Osteocyte (in vitro differentiated cells): Measurements from ENCODE around the gene IGSF3. TPM values are rescaled to one million over a fixed set of nuclear protein-coding genes. Genes with fewer than 3 reads are reported as not detected.
"Not testable (repeated sequence)": the region's sequence is repeated elsewhere in the genome, so short reads cannot be mapped to it uniquely, and the experiment has no call there.

Experiments
- DNase-seq: peaks from one replicate; pipeline ENCODE4 v3.0.0; 2021; ENCODE audit warnings: mixed read lengths; ENCODE audit not compliant: unreplicated experiment; ENCODE audit errors: extremely low spot score
- H3K27ac Mint-ChIP-seq: one replicate; pipeline ENCODE4 v1.8.0; 2021; ENCODE audit warnings: mild to moderate bottlenecking, mixed read lengths; ENCODE audit not compliant: unreplicated experiment
- H3K27me3 Mint-ChIP-seq: one replicate; pipeline ENCODE4 v1.8.0; 2021; ENCODE audit warnings: mixed read lengths; ENCODE audit not compliant: unreplicated experiment
- H3K36me3 Mint-ChIP-seq: one replicate; pipeline ENCODE4 v1.8.0; 2021; ENCODE audit warnings: mixed read lengths; ENCODE audit not compliant: unreplicated experiment
- H3K4me1 Mint-ChIP-seq: one replicate; pipeline ENCODE4 v1.8.0; 2021; ENCODE audit warnings: mixed read lengths; ENCODE audit not compliant: unreplicated experiment
- H3K4me3 Mint-ChIP-seq: one replicate; pipeline ENCODE4 v1.8.0; 2021; ENCODE audit warnings: mild to moderate bottlenecking, moderate library complexity, mixed read lengths; ENCODE audit not compliant: unreplicated experiment
- H3K9me3 Mint-ChIP-seq: one replicate; pipeline ENCODE4 v1.8.0; 2021; ENCODE audit warnings: mixed read lengths; ENCODE audit not compliant: unreplicated experiment
- total RNA-seq: library from RNA; stranded (reverse); gene quantifications from 2 replicates; pipeline ENCODE4 v1.2.1, GENCODE V29; 2021
- TF ChIP-seq, protein P1 (sequence below): fragments of 200-600 bp; sonication (generic); IDR thresholded peaks from 2 replicates; pipeline ENCODE4 v1.5.0; 2021; ENCODE audit warnings: antibody characterized with exemption, mild to moderate bottlenecking, moderate library complexity

IGSF3 gene
- total RNA-seq, 1 donor from 2014 or later, result 43.2 TPM

DNA sequence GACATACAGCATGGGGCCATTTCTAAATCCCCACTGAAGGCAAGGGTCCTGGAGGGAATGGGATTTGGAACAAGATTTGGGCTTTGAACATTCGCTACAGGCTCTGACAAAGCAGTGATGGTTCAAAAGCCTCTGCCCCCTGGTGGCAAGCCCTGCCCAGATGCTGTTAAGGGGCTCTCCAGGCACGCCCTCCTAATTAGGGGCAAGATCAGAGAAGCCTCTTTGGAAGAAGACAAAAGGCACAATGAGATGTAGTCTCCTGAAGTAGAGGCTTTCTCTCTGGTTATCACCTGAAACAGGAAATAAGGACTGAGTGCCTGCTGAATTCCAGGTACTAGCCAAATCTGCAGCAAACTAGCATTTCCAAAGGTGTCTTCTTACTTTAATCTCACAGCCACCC, 37.5 kb downstream of the IGSF3 start:
- H3K4me1 Mint-ChIP-seq, DNase-seq, H3K4me3 Mint-ChIP-seq, H3K9me3 Mint-ChIP-seq, H3K36me3 Mint-ChIP-seq, H3K27ac Mint-ChIP-seq, H3K27me3 Mint-ChIP-seq: not testable (repeated sequence)
- TF ChIP-seq, protein P1, sequence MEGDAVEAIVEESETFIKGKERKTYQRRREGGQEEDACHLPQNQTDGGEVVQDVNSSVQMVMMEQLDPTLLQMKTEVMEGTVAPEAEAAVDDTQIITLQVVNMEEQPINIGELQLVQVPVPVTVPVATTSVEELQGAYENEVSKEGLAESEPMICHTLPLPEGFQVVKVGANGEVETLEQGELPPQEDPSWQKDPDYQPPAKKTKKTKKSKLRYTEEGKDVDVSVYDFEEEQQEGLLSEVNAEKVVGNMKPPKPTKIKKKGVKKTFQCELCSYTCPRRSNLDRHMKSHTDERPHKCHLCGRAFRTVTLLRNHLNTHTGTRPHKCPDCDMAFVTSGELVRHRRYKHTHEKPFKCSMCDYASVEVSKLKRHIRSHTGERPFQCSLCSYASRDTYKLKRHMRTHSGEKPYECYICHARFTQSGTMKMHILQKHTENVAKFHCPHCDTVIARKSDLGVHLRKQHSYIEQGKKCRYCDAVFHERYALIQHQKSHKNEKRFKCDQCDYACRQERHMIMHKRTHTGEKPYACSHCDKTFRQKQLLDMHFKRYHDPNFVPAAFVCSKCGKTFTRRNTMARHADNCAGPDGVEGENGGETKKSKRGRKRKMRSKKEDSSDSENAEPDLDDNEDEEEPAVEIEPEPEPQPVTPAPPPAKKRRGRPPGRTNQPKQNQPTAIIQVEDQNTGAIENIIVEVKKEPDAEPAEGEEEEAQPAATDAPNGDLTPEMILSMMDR, result peak; percentile 20

DNA sequence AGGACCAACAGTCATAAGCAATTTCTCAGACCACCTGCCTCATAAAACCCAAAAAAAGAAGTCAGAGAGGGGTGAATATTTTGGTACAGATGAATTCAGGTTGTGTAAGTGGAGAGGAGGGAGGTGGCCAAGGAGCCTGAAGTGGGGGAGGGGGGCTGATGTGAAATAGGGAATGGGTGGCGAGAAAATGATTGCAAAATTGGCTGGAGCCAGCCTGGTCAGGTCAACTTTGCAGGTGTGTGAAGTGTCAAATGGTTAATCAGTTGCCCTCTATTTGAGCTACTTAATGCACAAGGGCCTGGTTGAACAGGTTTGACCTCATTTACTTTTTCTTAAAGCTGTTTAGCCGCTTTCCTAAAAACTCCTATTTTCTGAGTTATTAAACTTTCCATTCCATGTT, 38.1 kb downstream of the IGSF3 start:
- not testable (repeated sequence) for H3K4me3 Mint-ChIP-seq, H3K27ac Mint-ChIP-seq, H3K36me3 Mint-ChIP-seq, H3K9me3 Mint-ChIP-seq, H3K27me3 Mint-ChIP-seq, H3K4me1 Mint-ChIP-seq, DNase-seq

DNA sequence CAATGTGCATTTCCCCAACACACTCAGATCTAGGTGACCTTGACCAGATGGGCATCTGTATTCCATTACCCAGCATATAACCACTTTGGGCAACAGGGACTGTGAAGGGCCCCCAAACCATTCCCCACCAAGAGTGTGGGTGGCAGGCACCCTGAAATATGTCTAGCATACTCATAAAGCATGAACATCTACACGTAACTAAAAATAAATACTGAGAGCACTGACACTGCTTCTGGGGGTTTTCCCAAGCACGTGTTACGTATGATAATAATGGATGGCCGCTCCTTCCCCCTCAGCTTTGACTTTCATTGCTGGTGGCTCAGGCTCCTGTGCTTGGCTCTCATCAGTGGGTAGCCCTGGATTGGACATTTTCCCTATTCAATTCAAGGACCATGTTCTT, 39.1 kb downstream of the IGSF3 start:
- Mint-ChIP-seq H3K4me3 (no peak overlapping the region), H3K9me3 (no peaks in the 10 kb centered on the region), H3K36me3 (peaks cover 2% of the 10 kb centered on the region), H3K27ac (no peak overlapping the region), H3K27me3 (no peaks in the 10 kb centered on the region), H3K4me1 (peaks cover 3% of the 10 kb centered on the region)
- TF ChIP-seq, protein P1, result no peak
- DNase-seq, result no peak

DNA sequence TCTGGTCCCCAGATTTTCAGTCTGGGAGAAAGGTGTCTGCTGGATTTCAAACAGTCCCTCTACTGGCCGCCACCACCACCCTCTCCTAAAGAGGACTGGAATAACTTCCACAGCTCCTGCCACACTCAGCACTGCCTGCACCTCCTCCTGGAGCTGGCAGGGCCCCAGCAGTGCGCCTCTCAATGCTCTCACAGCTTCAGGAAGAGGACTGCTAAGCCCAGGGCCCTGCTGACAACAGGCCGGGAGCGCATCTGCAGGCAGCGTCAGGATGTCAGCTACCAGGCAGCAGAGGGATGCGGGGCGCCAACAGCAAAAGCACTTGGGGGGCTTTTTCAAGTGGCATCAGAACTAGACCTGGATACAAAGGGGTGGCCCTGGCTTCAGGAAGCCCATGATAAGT, 40.2 kb downstream of the IGSF3 start:
- not testable (repeated sequence) for H3K4me3 Mint-ChIP-seq, H3K36me3 Mint-ChIP-seq, H3K4me1 Mint-ChIP-seq, DNase-seq, H3K27ac Mint-ChIP-seq, H3K9me3 Mint-ChIP-seq, H3K27me3 Mint-ChIP-seq

DNA sequence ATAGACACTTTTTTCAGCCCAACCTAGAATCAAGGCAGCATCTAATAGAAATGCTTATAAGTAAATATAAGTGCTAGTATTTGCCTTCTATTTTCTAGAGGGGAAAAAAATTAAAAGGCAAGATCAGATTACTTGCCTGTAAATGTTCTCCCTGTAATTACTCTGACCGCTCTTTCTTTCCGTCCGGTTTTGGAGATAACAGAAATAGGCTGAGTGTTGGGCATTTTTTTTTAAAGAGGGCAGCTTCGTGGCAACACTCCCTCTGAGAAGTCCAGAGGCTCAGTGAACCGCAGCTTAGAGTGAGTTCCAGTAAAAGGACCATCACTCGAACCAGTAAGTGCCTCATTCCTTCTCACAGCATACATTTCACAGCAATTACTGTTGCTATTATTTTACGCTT, 40.6 kb downstream of the IGSF3 start:
- not testable (repeated sequence) for H3K4me1 Mint-ChIP-seq, H3K27ac Mint-ChIP-seq, DNase-seq, H3K36me3 Mint-ChIP-seq, H3K9me3 Mint-ChIP-seq, H3K27me3 Mint-ChIP-seq, H3K4me3 Mint-ChIP-seq

- H3K9me3 Mint-ChIP-seq, H3K4me3 Mint-ChIP-seq, H3K27ac Mint-ChIP-seq, DNase-seq, H3K4me1 Mint-ChIP-seq, H3K36me3 Mint-ChIP-seq, H3K27me3 Mint-ChIP-seq: not testable (repeated sequence)
Observed at GRCh38 chr1:116625155-116625554, 42.4 kb downstream of the IGSF3 start.

DNA sequence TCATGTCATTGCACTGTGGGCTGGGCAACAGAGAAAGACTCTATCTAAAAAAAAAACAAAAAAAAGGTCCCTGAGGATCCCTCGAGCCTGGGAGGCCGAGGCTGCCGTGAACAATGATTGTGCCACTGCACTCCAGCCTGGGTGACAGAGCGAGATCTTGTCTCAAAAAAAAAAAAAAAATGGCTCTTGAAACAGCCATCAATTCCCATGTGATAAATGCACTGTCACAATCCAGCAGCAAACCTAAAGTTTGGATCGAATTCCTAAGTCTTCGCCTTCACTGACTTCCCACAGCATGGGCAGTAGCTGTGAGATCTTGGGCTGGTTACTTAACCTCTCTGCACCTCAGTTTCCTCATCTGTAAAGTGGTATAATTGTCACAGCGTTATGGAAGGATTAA, 43.5 kb downstream of the IGSF3 start:
- Mint-ChIP-seq H3K36me3 (no peaks in the 10 kb centered on the region), H3K9me3 (no peaks in the 10 kb centered on the region), H3K4me3 (no peak overlapping the region), H3K4me1 (peaks cover 3% of the 10 kb centered on the region), H3K27ac (no peak overlapping the region), H3K27me3 (peaks cover 2% of the 10 kb centered on the region)
- TF ChIP-seq, protein P1, result no peak
- DNase-seq, result no peak

- not testable (repeated sequence) for H3K27me3 Mint-ChIP-seq, H3K9me3 Mint-ChIP-seq, DNase-seq, H3K4me3 Mint-ChIP-seq, H3K27ac Mint-ChIP-seq, H3K4me1 Mint-ChIP-seq, H3K36me3 Mint-ChIP-seq
Observed at GRCh38 chr1:116622496-116622895, 45.0 kb downstream of the IGSF3 start.

- not testable (repeated sequence) for H3K4me1 Mint-ChIP-seq, H3K4me3 Mint-ChIP-seq, H3K36me3 Mint-ChIP-seq, H3K9me3 Mint-ChIP-seq, DNase-seq, H3K27me3 Mint-ChIP-seq, H3K27ac Mint-ChIP-seq
Observed at GRCh38 chr1:116621756-116622155, 45.8 kb downstream of the IGSF3 start.

DNA sequence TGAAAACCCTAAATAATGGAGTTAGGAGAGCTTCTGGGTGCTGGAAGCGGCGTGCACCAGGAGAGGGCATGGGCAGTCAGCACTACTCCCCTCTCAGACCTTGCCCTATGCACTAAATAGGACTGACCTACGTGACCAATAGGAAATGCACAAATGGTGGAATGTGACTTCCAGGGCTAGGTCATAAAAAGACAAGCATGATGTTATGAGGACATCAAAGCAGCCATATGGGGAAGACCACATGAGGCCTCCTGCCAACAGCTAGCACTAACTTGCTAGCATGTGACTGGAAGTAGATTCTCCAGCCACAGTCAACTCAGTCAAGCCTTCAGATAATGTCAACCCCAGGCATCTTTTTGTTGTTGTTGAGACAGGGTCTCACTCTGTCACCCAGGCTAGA, 47.1 kb downstream of the IGSF3 start:
- H3K4me3 Mint-ChIP-seq, H3K4me1 Mint-ChIP-seq, H3K27me3 Mint-ChIP-seq, H3K27ac Mint-ChIP-seq, H3K36me3 Mint-ChIP-seq, H3K9me3 Mint-ChIP-seq, DNase-seq: not testable (repeated sequence)
